ENCODE measurements around the gene ZC2HC1B. TPM values are rescaled to one million over a fixed set of nuclear protein-coding genes. Genes with fewer than 3 reads are reported as not detected.
A peak's percentile ranks its signal among the peaks of the same experiment; 100 is the strongest.

Gene ZC2HC1B
- total and polyA plus RNA-seq, 9 of the 15 experiments (the other 6 are each of a cell fraction or from before 2014, with no cell fraction given): not detected

GRCh38 chr6:143941852-143942627 lies 77.8 kb downstream of the ZC2HC1B start (continued):
- TF ChIP-seq, protein P1, sequence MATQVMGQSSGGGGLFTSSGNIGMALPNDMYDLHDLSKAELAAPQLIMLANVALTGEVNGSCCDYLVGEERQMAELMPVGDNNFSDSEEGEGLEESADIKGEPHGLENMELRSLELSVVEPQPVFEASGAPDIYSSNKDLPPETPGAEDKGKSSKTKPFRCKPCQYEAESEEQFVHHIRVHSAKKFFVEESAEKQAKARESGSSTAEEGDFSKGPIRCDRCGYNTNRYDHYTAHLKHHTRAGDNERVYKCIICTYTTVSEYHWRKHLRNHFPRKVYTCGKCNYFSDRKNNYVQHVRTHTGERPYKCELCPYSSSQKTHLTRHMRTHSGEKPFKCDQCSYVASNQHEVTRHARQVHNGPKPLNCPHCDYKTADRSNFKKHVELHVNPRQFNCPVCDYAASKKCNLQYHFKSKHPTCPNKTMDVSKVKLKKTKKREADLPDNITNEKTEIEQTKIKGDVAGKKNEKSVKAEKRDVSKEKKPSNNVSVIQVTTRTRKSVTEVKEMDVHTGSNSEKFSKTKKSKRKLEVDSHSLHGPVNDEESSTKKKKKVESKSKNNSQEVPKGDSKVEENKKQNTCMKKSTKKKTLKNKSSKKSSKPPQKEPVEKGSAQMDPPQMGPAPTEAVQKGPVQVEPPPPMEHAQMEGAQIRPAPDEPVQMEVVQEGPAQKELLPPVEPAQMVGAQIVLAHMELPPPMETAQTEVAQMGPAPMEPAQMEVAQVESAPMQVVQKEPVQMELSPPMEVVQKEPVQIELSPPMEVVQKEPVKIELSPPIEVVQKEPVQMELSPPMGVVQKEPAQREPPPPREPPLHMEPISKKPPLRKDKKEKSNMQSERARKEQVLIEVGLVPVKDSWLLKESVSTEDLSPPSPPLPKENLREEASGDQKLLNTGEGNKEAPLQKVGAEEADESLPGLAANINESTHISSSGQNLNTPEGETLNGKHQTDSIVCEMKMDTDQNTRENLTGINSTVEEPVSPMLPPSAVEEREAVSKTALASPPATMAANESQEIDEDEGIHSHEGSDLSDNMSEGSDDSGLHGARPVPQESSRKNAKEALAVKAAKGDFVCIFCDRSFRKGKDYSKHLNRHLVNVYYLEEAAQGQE (IDR thresholded peaks at IDR 0.05; ENCODE audit: borderline replicate concordance): peak; percentile 64
- TF ChIP-seq, protein P1 (CRISPR knock-in tag; IDR thresholded peaks at IDR 0.05; ENCODE audit: low read depth): no peak
- TF ChIP-seq FOXJ3 (CRISPR knock-in tag; IDR thresholded peaks at IDR 0.05): no peak
- TF ChIP-seq TEAD4 (IDR thresholded peaks at IDR 0.05; ENCODE audit: low read length): no peak
- TF ChIP-seq TEAD4 (CRISPR knock-in tag; IDR thresholded peaks at IDR 0.05; ENCODE audit: borderline replicate concordance): no peak
- TF ChIP-seq RB1 (IDR thresholded peaks at IDR 0.05; ENCODE audit: low read depth): no peak
- TF ChIP-seq RBBP5 (IDR thresholded peaks at IDR 0.05; ENCODE audit: borderline replicate concordance, insufficient read depth, low read length, poor library complexity, severe bottlenecking): no peak
- no peak for TF ChIP-seq SRF (CRISPR knock-in tag; IDR thresholded peaks at IDR 0.05)
- TF ChIP-seq DEAF1 (CRISPR knock-in tag; IDR thresholded peaks at IDR 0.05): peak; percentile 70
- TF ChIP-seq GTF2E2 (tag; IDR thresholded peaks at IDR 0.05): no peak
- no peak for TF ChIP-seq E2F3 (CRISPR knock-in tag; IDR thresholded peaks at IDR 0.05)
- TF ChIP-seq GTF2A2 (tag; IDR thresholded peaks at IDR 0.05): no peak
- no peak for TF ChIP-seq ZNF140 (CRISPR knock-in tag; IDR thresholded peaks at IDR 0.05)
- TF ChIP-seq MCM2 (IDR thresholded peaks at IDR 0.05; ENCODE audit: low read depth): no peak
- no peak for TF ChIP-seq RUNX1 (IDR thresholded peaks at IDR 0.05; ENCODE audit: low read depth)
- TF ChIP-seq ZNF232 (CRISPR knock-in tag; IDR thresholded peaks at IDR 0.05): no peak
- no peak for TF ChIP-seq XRCC3 (IDR thresholded peaks at IDR 0.05)
- TF ChIP-seq, protein P2, sequence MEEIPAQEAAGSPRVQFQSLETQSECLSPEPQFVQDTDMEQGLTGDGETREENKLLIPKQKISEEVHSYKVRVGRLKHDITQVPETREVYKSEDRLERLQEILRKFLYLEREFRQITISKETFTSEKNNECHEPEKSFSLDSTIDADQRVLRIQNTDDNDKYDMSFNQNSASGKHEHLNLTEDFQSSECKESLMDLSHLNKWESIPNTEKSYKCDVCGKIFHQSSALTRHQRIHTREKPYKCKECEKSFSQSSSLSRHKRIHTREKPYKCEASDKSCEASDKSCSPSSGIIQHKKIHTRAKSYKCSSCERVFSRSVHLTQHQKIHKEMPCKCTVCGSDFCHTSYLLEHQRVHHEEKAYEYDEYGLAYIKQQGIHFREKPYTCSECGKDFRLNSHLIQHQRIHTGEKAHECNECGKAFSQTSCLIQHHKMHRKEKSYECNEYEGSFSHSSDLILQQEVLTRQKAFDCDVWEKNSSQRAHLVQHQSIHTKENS (CRISPR knock-in tag; IDR thresholded peaks at IDR 0.05): no peak
- no peak for TF ChIP-seq ZNF507 (tag; conservative IDR thresholded peaks at IDR 0.05)

All from K562 (cell line).